KMS-11 (cell line): ENCODE measurements around the gene SACM1L.
"Not testable (repeated sequence)": the region's sequence is repeated elsewhere in the genome, so short reads cannot be mapped to it uniquely, and the experiment has no call there.

ENCODE experiments used
- H2AFZ ChIP-seq: fragments of 200-600 bp; sonication (generic); 2 replicates; pipeline ENCODE4 v1.6.1; 2016; ENCODE audit warnings: antibody characterized with exemption, mixed run types, low read depth
- H3K27ac ChIP-seq: fragments of 200-600 bp; sonication (generic); 2 replicates; pipeline ENCODE4 v1.6.1; 2016; ENCODE audit warnings: mild to moderate bottlenecking, mixed run types
- H3K27me3 ChIP-seq: fragments of 200-600 bp; sonication (generic); 2 replicates; pipeline ENCODE4 v1.6.1; 2017; ENCODE audit warnings: mild to moderate bottlenecking, low read depth, mixed run types, moderate library complexity; ENCODE audit not compliant: insufficient read depth
- H3K36me3 ChIP-seq: fragments of 200-600 bp; sonication (generic); 2 replicates; pipeline ENCODE4 v1.6.1; 2017; ENCODE audit warnings: mild to moderate bottlenecking, mixed run types; ENCODE audit not compliant: insufficient read depth
- H3K4me1 ChIP-seq: fragments of 200-600 bp; sonication (generic); 2 replicates; pipeline ENCODE4 v1.6.1; 2016; ENCODE audit warnings: mild to moderate bottlenecking, low read depth, mixed run types; ENCODE audit not compliant: poor library complexity, severe bottlenecking
- H3K4me2 ChIP-seq: fragments of 200-600 bp; sonication (generic); 2 replicates; pipeline ENCODE4 v1.7.0; 2016; ENCODE audit warnings: mild to moderate bottlenecking, mixed run types
- H3K4me3 ChIP-seq: fragments of 200-600 bp; sonication (generic); IDR thresholded peaks from 2 replicates; pipeline ENCODE4 v1.6.1; 2017; ENCODE audit warnings: low read depth, low read length, mixed read lengths; ENCODE audit not compliant: insufficient read depth
- H3K79me2 ChIP-seq: fragments of 200-600 bp; sonication (generic); 2 replicates; pipeline ENCODE4 v1.6.1; 2016; ENCODE audit warnings: low read depth, mixed run types; ENCODE audit not compliant: insufficient read depth
- H3K9ac ChIP-seq: fragments of 200-600 bp; sonication (generic); 2 replicates; pipeline ENCODE4 v1.6.1; 2016; ENCODE audit warnings: mild to moderate bottlenecking, mixed run types
- H4K20me1 ChIP-seq: fragments of 200-600 bp; sonication (generic); 2 replicates; pipeline ENCODE4 v1.6.1; 2016; ENCODE audit warnings: mild to moderate bottlenecking, mixed run types; ENCODE audit not compliant: insufficient read depth
- TF ChIP-seq, protein P1 (sequence below): fragments of 200-600 bp; sonication (generic); conservative IDR thresholded peaks from 2 replicates; pipeline ENCODE4 v1.6.1; 2017; ENCODE audit warnings: low read depth, mild to moderate bottlenecking, antibody characterized with exemption, low read length, moderate library complexity, mixed read lengths

SACM1L gene

DNA sequence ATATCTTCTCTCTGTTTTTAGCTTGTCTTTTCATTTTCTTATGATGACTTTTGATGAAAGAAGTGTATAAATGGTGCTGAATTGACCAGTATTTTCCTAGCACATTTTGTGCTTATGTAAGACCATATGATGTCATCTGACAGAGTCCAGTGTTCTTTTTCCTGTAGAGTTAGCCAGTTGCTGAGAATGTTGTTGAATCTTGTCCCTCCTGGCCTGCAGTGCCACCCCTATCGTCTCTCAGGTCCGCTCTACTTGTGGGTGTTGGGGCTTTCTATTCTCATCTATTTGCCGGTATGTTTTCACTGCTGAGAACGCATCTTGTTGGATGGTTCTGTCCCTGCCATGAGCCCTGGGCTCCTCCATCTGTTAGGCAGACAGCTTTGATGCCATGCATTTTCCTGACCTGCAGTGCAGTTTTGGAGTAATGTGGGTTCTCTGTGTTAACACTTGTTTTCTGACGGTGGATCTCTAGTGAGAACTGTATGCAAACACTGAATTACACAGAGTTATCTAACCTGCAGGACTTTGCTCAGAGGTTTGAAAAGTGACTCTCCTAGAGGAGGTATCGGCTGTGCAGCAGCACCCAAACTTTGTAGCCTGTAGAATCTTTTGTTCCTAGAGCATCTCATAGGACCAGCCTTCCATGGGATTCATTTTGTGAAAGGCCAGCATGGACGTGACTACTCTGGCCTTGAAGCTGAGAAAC, 62.5 kb downstream of the SACM1L start:
- no peaks in the 10 kb centered on the region for H3K79me2 ChIP-seq
- TF ChIP-seq, protein P1, sequence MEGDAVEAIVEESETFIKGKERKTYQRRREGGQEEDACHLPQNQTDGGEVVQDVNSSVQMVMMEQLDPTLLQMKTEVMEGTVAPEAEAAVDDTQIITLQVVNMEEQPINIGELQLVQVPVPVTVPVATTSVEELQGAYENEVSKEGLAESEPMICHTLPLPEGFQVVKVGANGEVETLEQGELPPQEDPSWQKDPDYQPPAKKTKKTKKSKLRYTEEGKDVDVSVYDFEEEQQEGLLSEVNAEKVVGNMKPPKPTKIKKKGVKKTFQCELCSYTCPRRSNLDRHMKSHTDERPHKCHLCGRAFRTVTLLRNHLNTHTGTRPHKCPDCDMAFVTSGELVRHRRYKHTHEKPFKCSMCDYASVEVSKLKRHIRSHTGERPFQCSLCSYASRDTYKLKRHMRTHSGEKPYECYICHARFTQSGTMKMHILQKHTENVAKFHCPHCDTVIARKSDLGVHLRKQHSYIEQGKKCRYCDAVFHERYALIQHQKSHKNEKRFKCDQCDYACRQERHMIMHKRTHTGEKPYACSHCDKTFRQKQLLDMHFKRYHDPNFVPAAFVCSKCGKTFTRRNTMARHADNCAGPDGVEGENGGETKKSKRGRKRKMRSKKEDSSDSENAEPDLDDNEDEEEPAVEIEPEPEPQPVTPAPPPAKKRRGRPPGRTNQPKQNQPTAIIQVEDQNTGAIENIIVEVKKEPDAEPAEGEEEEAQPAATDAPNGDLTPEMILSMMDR = no peak
- no peak overlapping the region for H3K27ac ChIP-seq
- no peaks in the 10 kb centered on the region for H4K20me1 ChIP-seq
- H3K9ac ChIP-seq = no peak overlapping the region
- H3K4me1 ChIP-seq = no peaks in the 10 kb centered on the region
- no peaks in the 10 kb centered on the region for H3K36me3 ChIP-seq
- no peak overlapping the region for H2AFZ ChIP-seq
- H3K27me3 ChIP-seq = no peaks in the 10 kb centered on the region
- no peak overlapping the region for H3K4me2 ChIP-seq
- no peak overlapping the region for H3K4me3 ChIP-seq

DNA sequence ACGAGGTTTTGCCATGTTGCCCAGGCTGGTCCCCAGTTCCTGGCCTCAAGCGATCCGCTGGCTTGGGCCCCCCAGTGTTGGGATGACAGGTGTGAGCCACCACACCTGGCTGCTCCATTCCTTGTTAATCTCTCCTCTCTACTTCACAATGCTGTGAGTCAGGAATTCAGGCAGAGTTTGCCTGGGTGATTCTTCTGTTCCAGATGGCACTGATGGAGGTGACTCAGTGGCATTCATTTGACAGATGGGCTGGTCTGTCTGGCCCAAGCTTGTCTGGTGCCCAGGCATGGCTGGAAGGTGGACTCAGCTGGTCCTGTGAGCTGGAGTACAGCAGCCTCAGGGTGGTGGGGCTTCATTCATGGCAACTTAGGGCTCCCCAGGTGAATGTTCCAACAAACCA, 63.9 kb downstream of the SACM1L start:
- Histone ChIP-seq H3K4me2 (no peak overlapping the region), H3K9ac (no peak overlapping the region), H3K27me3 (no peaks in the 10 kb centered on the region), H2AFZ (no peak overlapping the region), H3K4me3 (no peak overlapping the region), H3K4me1 (no peaks in the 10 kb centered on the region), H3K79me2 (no peaks in the 10 kb centered on the region), H3K36me3 (no peaks in the 10 kb centered on the region), H4K20me1 (no peaks in the 10 kb centered on the region), H3K27ac (no peak overlapping the region)
- TF ChIP-seq, protein P1 = no peak

DNA sequence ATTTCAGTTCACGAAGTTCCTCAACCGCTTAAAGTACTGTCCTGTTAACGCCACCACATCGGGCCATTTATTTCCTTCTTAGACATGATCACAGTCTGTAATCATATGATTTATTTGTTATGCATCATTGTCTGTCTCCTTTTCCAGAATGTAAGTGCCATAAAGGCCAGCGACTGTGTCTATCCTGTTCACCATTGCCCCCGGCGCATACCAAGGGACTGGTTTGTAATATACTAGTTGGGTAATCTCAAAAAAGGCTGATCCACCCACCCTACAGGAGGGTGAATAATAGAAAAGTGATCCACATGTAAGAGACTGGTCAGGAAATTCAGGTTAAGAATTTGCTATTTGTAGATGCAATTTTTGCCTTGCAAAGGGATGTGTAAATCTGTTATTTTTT, 65.3 kb downstream of the SACM1L start:
- Histone ChIP-seq H3K27me3 (no peaks in the 10 kb centered on the region), H2AFZ (no peak overlapping the region), H3K4me3 (no peak overlapping the region), H3K36me3 (no peaks in the 10 kb centered on the region), H3K9ac (no peak overlapping the region), H4K20me1 (no peaks in the 10 kb centered on the region), H3K27ac (no peak overlapping the region), H3K4me1 (no peaks in the 10 kb centered on the region), H3K4me2 (no peak overlapping the region), H3K79me2 (no peaks in the 10 kb centered on the region)
- TF ChIP-seq, protein P1 = no peak

DNA sequence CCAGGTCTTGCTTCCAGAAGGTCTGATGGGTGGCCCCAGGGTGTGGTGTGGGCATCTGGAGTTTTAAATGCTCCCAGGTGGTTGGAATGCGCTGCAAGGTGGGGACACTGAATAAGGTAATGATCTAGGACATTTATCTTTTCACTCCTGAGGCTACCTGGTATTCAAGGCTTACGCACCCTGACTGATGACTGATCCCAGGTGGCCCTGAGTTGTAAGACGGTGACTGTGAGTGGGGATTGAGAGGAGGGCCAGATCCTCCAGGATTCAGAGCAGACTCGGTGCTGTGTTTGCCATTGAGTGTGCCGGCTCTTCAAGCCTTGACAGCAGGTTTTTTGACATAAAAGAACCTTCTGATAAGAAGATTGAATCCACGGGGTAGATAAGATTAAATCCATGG, 66.9 kb downstream of the SACM1L start:
- H3K27ac ChIP-seq = no peak overlapping the region
- H3K9ac ChIP-seq = no peak overlapping the region
- no peak overlapping the region for H2AFZ ChIP-seq
- no peaks in the 10 kb centered on the region for H3K79me2 ChIP-seq
- H3K4me3 ChIP-seq = no peak overlapping the region
- H3K27me3 ChIP-seq = no peaks in the 10 kb centered on the region
- no peaks in the 10 kb centered on the region for H3K36me3 ChIP-seq
- TF ChIP-seq, protein P1 = no peak
- no peaks in the 10 kb centered on the region for H4K20me1 ChIP-seq
- H3K4me2 ChIP-seq = no peak overlapping the region
- H3K4me1 ChIP-seq = no peaks in the 10 kb centered on the region

DNA sequence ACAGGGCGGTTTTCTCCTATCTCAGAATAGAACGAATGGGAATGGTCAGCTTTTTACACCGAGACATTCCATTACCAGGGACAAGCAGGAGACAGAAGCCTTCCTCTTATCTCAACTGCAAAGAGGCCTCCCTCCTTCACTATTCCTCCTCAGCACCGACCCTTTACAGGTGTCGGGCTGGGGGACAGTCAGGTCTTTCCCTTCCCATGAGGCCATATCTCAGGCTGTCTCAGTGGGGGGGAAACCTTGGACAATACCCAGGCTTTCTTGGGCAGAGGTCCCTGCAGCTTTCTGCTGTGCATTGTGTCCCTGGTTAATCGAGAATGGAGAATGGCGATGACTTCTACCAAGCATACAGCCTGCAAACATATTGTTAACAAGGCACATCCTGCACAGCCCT, 67.9 kb downstream of the SACM1L start:
- H3K79me2 ChIP-seq, H4K20me1 ChIP-seq, H3K9ac ChIP-seq, H3K4me2 ChIP-seq, H3K27me3 ChIP-seq, H3K27ac ChIP-seq, H3K4me3 ChIP-seq, H3K4me1 ChIP-seq, H3K36me3 ChIP-seq, H2AFZ ChIP-seq: not testable (repeated sequence)
